GM23248 (cell line): Measurements from ENCODE around the gene AGAP1. TPM values are rescaled to one million over a fixed set of nuclear protein-coding genes. Genes with fewer than 3 reads are reported as not detected.

ENCODE experiments used
- DNase-seq: peaks from one replicate; pipeline ENCODE4 v3.0.0-alpha.2; 2015
- H2AFZ ChIP-seq: fragments of 200-600 bp; sonication (generic); 2 replicates; pipeline ENCODE4 v1.6.1; 2016; ENCODE audit warnings: antibody characterized with exemption
- H3F3A ChIP-seq: fragments of 200-600 bp; sonication (generic); 2 replicates; pipeline ENCODE4 v1.6.1; 2016; ENCODE audit warnings: mild to moderate bottlenecking, antibody characterized with exemption, mixed run types; ENCODE audit not compliant: insufficient read depth
- H3K27ac ChIP-seq: fragments of 200-600 bp; sonication (generic); 2 replicates; pipeline ENCODE4 v1.5.1; 2016; ENCODE audit warnings: mild to moderate bottlenecking
- H3K27me3 ChIP-seq: fragments of 200-600 bp; sonication (generic); replicated peaks from 2 replicates; pipeline ENCODE4 v1.6.1; 2016; ENCODE audit warnings: mild to moderate bottlenecking; ENCODE audit not compliant: insufficient read depth
- H3K36me3 ChIP-seq: fragments of 200-600 bp; sonication (generic); 2 replicates; pipeline ENCODE4 v1.6.1; 2016; ENCODE audit warnings: low read depth, mild to moderate bottlenecking
- H3K4me1 ChIP-seq: fragments of 200-600 bp; sonication (generic); 2 replicates; pipeline ENCODE4 v1.6.1; 2016; ENCODE audit warnings: mild to moderate bottlenecking; ENCODE audit not compliant: insufficient read depth
- H3K4me2 ChIP-seq: fragments of 200-600 bp; sonication (generic); one replicate; pipeline ENCODE4 v1.6.1; 2016; ENCODE audit warnings: mild to moderate bottlenecking; ENCODE audit not compliant: unreplicated experiment
- H3K4me3 ChIP-seq: fragments of 200-600 bp; sonication (generic); 2 replicates; pipeline ENCODE4 v1.5.1; 2016; ENCODE audit warnings: mild to moderate bottlenecking
- H3K79me2 ChIP-seq: fragments of 200-600 bp; sonication (generic); 2 replicates; pipeline ENCODE4 v1.6.1; 2016; ENCODE audit warnings: mild to moderate bottlenecking; ENCODE audit not compliant: insufficient read depth
- H3K9ac ChIP-seq: fragments of 200-600 bp; sonication (generic); 2 replicates; pipeline ENCODE4 v1.6.1; 2016; ENCODE audit warnings: mild to moderate bottlenecking
- H3K9me2 ChIP-seq: fragments of 200-600 bp; sonication (generic); 2 replicates; pipeline ENCODE4 v1.6.1; 2016; ENCODE audit warnings: mixed run types, mild to moderate bottlenecking, moderate library complexity; ENCODE audit not compliant: insufficient read depth
- H3K9me3 ChIP-seq: fragments of 200-600 bp; sonication (generic); one replicate; pipeline ENCODE4 v1.6.1; 2017; ENCODE audit warnings: low read depth
- H4K20me1 ChIP-seq: fragments of 200-600 bp; sonication (generic); 2 replicates; pipeline ENCODE4 v1.6.0; 2016; ENCODE audit not compliant: insufficient read depth
- EZH2 ChIP-seq: fragments of 200-600 bp; sonication (generic); IDR thresholded peaks from 2 replicates; pipeline ENCODE4 v1.6.1; 2018; ENCODE audit warnings: antibody characterized with exemption, mild to moderate bottlenecking; ENCODE audit not compliant: insufficient read depth, poor library complexity, severe bottlenecking
- EZH2phosphoT487 ChIP-seq: fragments of 200-600 bp; sonication (generic); IDR thresholded peaks from 2 replicates; pipeline ENCODE4 v1.6.1; 2018; ENCODE audit warnings: antibody characterized with exemption, moderate library complexity, mild to moderate bottlenecking, low read depth; ENCODE audit not compliant: insufficient read depth
- WGBS, 2 experiments: methylation state at CpG; one replicate each; pipeline ENCODE4 v1.1.6; 2015 to 2017; ENCODE audit warnings: low lambda C conversion rate in 2 of 2, low coverage in 1 of 2; ENCODE audit errors: missing lambda C conversion rate in 2 of 2; 5-methylcytosine and 5-hydroxymethylcytosine counted together
- in situ Hi-C: fragments of 300-500 bp; cut with MboI; formaldehyde crosslinking; loops from 2 replicates; pipeline ENCODE4 v1.15.0; 2020
- polyA plus RNA-seq: library from polyadenylated mRNA; unstranded; fragments of >200 nt; fragmentation: Nextera tagmentation; extraction: Ambion mirVana; gene quantifications from 2 replicates; pipeline ENCODE4 v1.2.1, GENCODE V29; 2016
- total RNA-seq: library from RNA; depleted of rRNA; stranded (reverse); fragments of >200 nt; shearing (Covaris generic); gene quantifications from 2 replicates; pipeline ENCODE4 v1.2.3, GENCODE V29; 2014

AGAP1 gene
- total and polyA plus RNA-seq, 2 experiments from 2014 or later = 2.2 to 9.9 TPM

DNA sequence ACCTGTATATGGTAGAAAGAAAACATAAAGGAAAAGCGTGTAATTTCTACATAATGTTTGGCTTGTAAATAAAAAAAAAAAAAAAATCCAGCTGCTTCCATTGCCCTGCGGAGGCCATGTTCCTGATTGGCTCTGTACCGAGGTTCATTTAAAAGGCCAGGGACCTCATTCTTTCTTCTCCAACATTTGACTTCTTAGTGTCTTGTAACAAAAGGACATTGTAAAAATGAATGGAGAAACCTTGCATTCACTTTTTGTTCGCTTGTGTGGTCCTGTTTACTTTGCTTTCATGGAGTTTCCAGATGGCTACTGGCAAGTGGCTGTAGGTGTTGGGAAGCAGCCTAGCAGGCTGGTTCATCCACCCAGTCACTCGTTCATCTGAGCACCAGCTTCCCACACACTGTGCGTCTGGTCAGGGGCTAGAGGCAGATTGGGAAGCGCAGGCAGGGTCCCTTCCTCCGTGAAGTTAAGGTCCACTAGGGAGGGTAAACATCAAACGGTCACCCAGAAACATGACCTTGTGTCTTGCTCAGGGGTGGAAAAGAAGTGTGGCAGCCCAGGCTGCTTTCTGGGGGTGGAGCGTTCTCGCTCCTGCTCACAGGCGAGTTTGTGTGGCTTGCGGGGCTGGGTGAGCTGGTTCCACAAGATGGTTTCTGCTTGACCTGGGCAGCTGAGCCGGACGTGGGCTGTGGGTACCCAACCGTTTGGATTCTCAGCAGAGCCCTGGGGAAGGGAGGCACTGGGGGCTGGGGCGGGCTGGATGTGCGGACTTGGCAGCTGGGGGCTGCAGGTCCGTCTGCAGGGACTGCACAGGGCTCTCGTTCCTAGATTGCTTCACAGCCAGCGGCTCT lies 260.7 kb downstream of the AGAP1 start:
- Histone ChIP-seq H3K27ac (no peak overlapping the region), H3K4me2 (no peak overlapping the region), H3K9me2 (no peaks in the 10 kb centered on the region), H3K4me3 (no peak overlapping the region), H4K20me1 (no peaks in the 10 kb centered on the region), H3K79me2 (no peaks in the 10 kb centered on the region), H3F3A (no peaks in the 10 kb centered on the region), H3K27me3 (no peaks in the 10 kb centered on the region), H3K36me3 (no peaks in the 10 kb centered on the region), H3K4me1 (peaks cover under 1% of the 10 kb centered on the region), H3K9ac (no peak overlapping the region), H3K9me3 (no peaks in the 10 kb centered on the region), H2AFZ (no peak overlapping the region)
- TF ChIP-seq EZH2 = no peak
- TF ChIP-seq EZH2phosphoT487 = no peak
- no peak for DNase-seq
- 85 to 88% methylated on average over 20 to 21 of the region's 21 CpGs for WGBS, 2 experiments
- in situ Hi-C loops = no loop called here

- H4K20me1 ChIP-seq = no peaks in the 10 kb centered on the region
- no peaks in the 10 kb centered on the region for H3K36me3 ChIP-seq
- H3K27me3 ChIP-seq = no peaks in the 10 kb centered on the region
- H3F3A ChIP-seq = no peaks in the 10 kb centered on the region
- no peak overlapping the region for H3K9ac ChIP-seq
- no peak overlapping the region for H3K27ac ChIP-seq
- H3K4me1 ChIP-seq = no peaks in the 10 kb centered on the region
- no peaks in the 10 kb centered on the region for H3K9me2 ChIP-seq
- H3K79me2 ChIP-seq = no peaks in the 10 kb centered on the region
- H2AFZ ChIP-seq = no peak overlapping the region
- H3K4me3 ChIP-seq = no peak overlapping the region
- H3K9me3 ChIP-seq = no peaks in the 10 kb centered on the region
- WGBS, 2 experiments = 92 to 95% methylated on average over 10 of the region's 10 CpGs
- in situ Hi-C loops = no loop called here
- DNase-seq = no peak
- H3K4me2 ChIP-seq = no peak overlapping the region
- TF ChIP-seq EZH2 (no peak), EZH2phosphoT487 (no peak)
Observed at GRCh38 chr2:235756491-235756890, 262.6 kb downstream of the AGAP1 start.

DNA sequence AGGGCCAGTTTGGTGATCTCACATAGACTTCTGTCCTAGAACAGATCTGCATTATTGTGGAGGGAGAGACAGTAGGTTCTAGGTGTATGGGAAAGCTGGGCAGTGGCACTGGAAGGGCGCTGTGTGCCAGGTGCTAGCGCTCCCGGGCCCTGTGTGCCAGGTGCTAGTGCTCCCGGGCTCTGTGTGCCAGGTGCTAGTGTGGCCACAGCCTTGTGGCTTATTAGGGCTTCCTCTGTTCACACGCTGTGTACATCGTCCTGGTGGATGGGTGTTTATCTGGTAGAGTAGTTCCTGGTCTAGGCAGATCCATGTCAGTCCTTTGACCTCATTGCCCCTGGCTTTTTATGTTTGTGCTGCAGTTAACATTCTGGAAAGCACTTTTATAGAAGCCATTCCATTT lies 263.4 kb downstream of the AGAP1 start:
- Histone ChIP-seq H3K4me2 (no peak overlapping the region), H3K27ac (no peak overlapping the region), H3K79me2 (no peaks in the 10 kb centered on the region), H2AFZ (no peak overlapping the region), H3K9ac (no peak overlapping the region), H3K4me1 (no peaks in the 10 kb centered on the region), H3K4me3 (no peak overlapping the region), H3K9me3 (no peaks in the 10 kb centered on the region), H3K27me3 (no peaks in the 10 kb centered on the region), H3F3A (no peaks in the 10 kb centered on the region), H3K36me3 (no peaks in the 10 kb centered on the region), H4K20me1 (no peaks in the 10 kb centered on the region), H3K9me2 (no peaks in the 10 kb centered on the region)
- 99 to 100% methylated on average over 6 of the region's 6 CpGs for WGBS, 2 experiments
- no peak for TF ChIP-seq EZH2
- no peak for TF ChIP-seq EZH2phosphoT487
- in situ Hi-C loops = no loop called here
- DNase-seq = no peak

- Histone ChIP-seq H3K9me3 (no peaks in the 10 kb centered on the region), H3K79me2 (no peaks in the 10 kb centered on the region), H3K27ac (no peak overlapping the region), H2AFZ (no peak overlapping the region), H3K4me1 (no peaks in the 10 kb centered on the region), H3K9ac (no peak overlapping the region), H3K36me3 (no peaks in the 10 kb centered on the region), H3K4me2 (no peak overlapping the region), H3K9me2 (no peaks in the 10 kb centered on the region), H3K27me3 (no peaks in the 10 kb centered on the region), H3F3A (no peaks in the 10 kb centered on the region), H3K4me3 (no peak overlapping the region), H4K20me1 (no peaks in the 10 kb centered on the region)
- TF ChIP-seq EZH2 (no peak), EZH2phosphoT487 (no peak)
- no peak for DNase-seq
- in situ Hi-C loops = no loop called here
- WGBS, 2 experiments = 97% methylated on average over 6 of the region's 6 CpGs
Observed at GRCh38 chr2:235757640-235758039, 263.8 kb downstream of the AGAP1 start.
